Loucy (cell line): Measurements from ENCODE around the gene GCH1.
A peak's percentile ranks its signal among the peaks of the same experiment; 100 is the strongest.

Source experiments
- H2AFZ ChIP-seq: fragments of 200-600 bp; sonication (generic); 2 replicates; pipeline ENCODE4 v1.6.0; 2016; ENCODE audit warnings: antibody characterized with exemption, mild to moderate bottlenecking, low read length, moderate library complexity
- H3F3A ChIP-seq: fragments of 200-600 bp; 2 replicates; pipeline ENCODE4 v1.6.0; 2016; ENCODE audit warnings: antibody characterized with exemption, low read depth, mild to moderate bottlenecking
- H3K27me3 ChIP-seq: fragments of 200-600 bp; sonication (generic); 2 replicates; pipeline ENCODE4 v1.6.1; 2014; ENCODE audit warnings: low read length, mild to moderate bottlenecking; ENCODE audit not compliant: insufficient read depth, poor library complexity, severe bottlenecking
- H3K36me3 ChIP-seq: fragments of 200-600 bp; sonication (generic); 2 replicates; pipeline ENCODE4 v1.6.1; 2016; ENCODE audit warnings: low read length; ENCODE audit not compliant: insufficient read depth
- H3K4me1 ChIP-seq: fragments of 200-600 bp; sonication (generic); 2 replicates; pipeline ENCODE4 v1.5.1; 2014; ENCODE audit warnings: low read length, mild to moderate bottlenecking; ENCODE audit not compliant: insufficient read depth, poor library complexity, severe bottlenecking
- H3K4me2 ChIP-seq: fragments of 200-600 bp; sonication (generic); 2 replicates; pipeline ENCODE4 v1.6.0; 2014; ENCODE audit warnings: antibody characterized with exemption, low read length, low read depth, mild to moderate bottlenecking; ENCODE audit not compliant: poor library complexity, severe bottlenecking
- H3K4me3 ChIP-seq: fragments of 200-600 bp; sonication (generic); 2 replicates; pipeline ENCODE4 v1.5.1; 2014; ENCODE audit warnings: low read length, mild to moderate bottlenecking, mixed read lengths; ENCODE audit not compliant: poor library complexity, severe bottlenecking
- H3K79me2 ChIP-seq: fragments of 200-600 bp; sonication (generic); 2 replicates; pipeline ENCODE4 v1.6.1; 2014; ENCODE audit warnings: low read length; ENCODE audit not compliant: insufficient read depth
- H3K9ac ChIP-seq: fragments of 200-600 bp; sonication (generic); 2 replicates; pipeline ENCODE4 v1.6.0; 2014; ENCODE audit warnings: mild to moderate bottlenecking, low read depth, low read length, moderate library complexity; ENCODE audit not compliant: poor library complexity, severe bottlenecking
- H3K9me2 ChIP-seq: fragments of 200-600 bp; sonication (generic); replicated peaks from 2 replicates; pipeline ENCODE4 v1.6.1; 2016; ENCODE audit warnings: low read depth, low read length, mixed read lengths
- H3K9me3 ChIP-seq: fragments of 200-600 bp; sonication (generic); 2 replicates; pipeline ENCODE4 v1.6.1; 2014; ENCODE audit warnings: mild to moderate bottlenecking, antibody characterized with exemption, low read length, low read depth; ENCODE audit not compliant: insufficient read depth
- H4K20me1 ChIP-seq: fragments of 200-600 bp; sonication (generic); 2 replicates; pipeline ENCODE4 v1.6.0; 2014; ENCODE audit warnings: antibody characterized with exemption, low read length, mild to moderate bottlenecking; ENCODE audit not compliant: insufficient read depth, poor library complexity, severe bottlenecking
- CTCF ChIP-seq: fragments of 200-600 bp; sonication (generic); conservative IDR thresholded peaks from 2 replicates; pipeline ENCODE4 v1.5.1; 2014; ENCODE audit warnings: mild to moderate bottlenecking, antibody characterized with exemption, low read length
- EZH2phosphoT487 ChIP-seq: fragments of 200-600 bp; IDR thresholded peaks from 2 replicates; pipeline ENCODE4 v1.6.1; 2018; ENCODE audit warnings: antibody characterized with exemption, mild to moderate bottlenecking, moderate library complexity, borderline replicate concordance

The GCH1 gene

GRCh38 chr14:54889919-54890318 lies 12.7 kb downstream of the GCH1 start:
- Histone ChIP-seq H2AFZ (no peak overlapping the region), H3K27me3 (no peaks in the 10 kb centered on the region), H3K9ac (no peak overlapping the region), H3K4me1 (peaks cover 21% of the 10 kb centered on the region), H3K9me3 (no peaks in the 10 kb centered on the region), H3K9me2 (no peaks in the 10 kb centered on the region), H3K4me2 (no peak overlapping the region), H4K20me1 (no peaks in the 10 kb centered on the region), H3K79me2 (peaks cover 11% of the 10 kb centered on the region; the same call in 1 of the 2 replicates), H3F3A (no peaks in the 10 kb centered on the region), H3K4me3 (no peak overlapping the region), H3K36me3 (no peaks in the 10 kb centered on the region)
- TF ChIP-seq CTCF (no peak), EZH2phosphoT487 (no peak)

- peak overlapping the region; percentile 73 for H3K4me2 ChIP-seq
- H3K9me2 ChIP-seq: no peaks in the 10 kb centered on the region
- TF ChIP-seq EZH2phosphoT487 (no peak), CTCF (no peak)
- H3K9me3 ChIP-seq: no peaks in the 10 kb centered on the region
- H2AFZ ChIP-seq: peak overlapping the region; percentile 69; the same call in 1 of the 2 replicates
- no peaks in the 10 kb centered on the region for H4K20me1 ChIP-seq
- no peaks in the 10 kb centered on the region for H3K27me3 ChIP-seq
- peaks cover 24% of the 10 kb centered on the region for H3K4me1 ChIP-seq
- H3K79me2 ChIP-seq: peaks cover 9% of the 10 kb centered on the region
- no peaks in the 10 kb centered on the region for H3K36me3 ChIP-seq
- H3K4me3 ChIP-seq: no peak overlapping the region
- H3K9ac ChIP-seq: peak overlapping the region; percentile 73
- H3F3A ChIP-seq: no peaks in the 10 kb centered on the region
These were observed 20.1 kb downstream of the GCH1 start for GRCh38 chr14:54882521-54882920.

GRCh38 chr14:54881761-54882401 lies 20.7 kb downstream of the GCH1 start:
- H2AFZ ChIP-seq: peak overlapping the region; percentile 69
- H3K4me1 ChIP-seq: peaks cover 30% of the 10 kb centered on the region
- H3K9me3 ChIP-seq: no peaks in the 10 kb centered on the region
- H3F3A ChIP-seq: no peaks in the 10 kb centered on the region
- no peaks in the 10 kb centered on the region for H3K27me3 ChIP-seq
- TF ChIP-seq CTCF: no peak
- no peak for TF ChIP-seq EZH2phosphoT487
- peak overlapping the region; percentile 73 for H3K9ac ChIP-seq
- H3K4me3 ChIP-seq: peak overlapping the region; percentile 72
- no peaks in the 10 kb centered on the region for H3K36me3 ChIP-seq
- peaks cover 4% of the 10 kb centered on the region; the same call in 1 of the 2 replicates for H3K79me2 ChIP-seq
- H3K4me2 ChIP-seq: peak overlapping the region; percentile 73
- H3K9me2 ChIP-seq: no peaks in the 10 kb centered on the region
- no peaks in the 10 kb centered on the region for H4K20me1 ChIP-seq
